Vagina (tissue), 2 donors: ENCODE data around the gene ZMIZ1.

Experiments
- POLR2AphosphoS5 ChIP-seq, 2 donors: sonication (generic); formaldehyde crosslinking; IDR thresholded peaks; one replicate each; pipeline ENCODE4 v1.9.0; 2017; ENCODE audit warnings: antibody characterized with exemption in 2 of 2, mild to moderate bottlenecking in 2 of 2, low read depth in 1 of 2; ENCODE audit not compliant: insufficient read depth in 1 of 2
- TF ChIP-seq, protein P1 (sequence below), 3 experiments: fragments of 450-650 bp in 2 of 3; fragments of 200-600 bp in 1 of 3; sonication (generic) in 1 of 3; IDR thresholded peaks; one replicate each; pipeline ENCODE4 v1.5.1; 2017 to 2019; ENCODE audit warnings: antibody characterized with exemption in 3 of 3, mild to moderate bottlenecking in 2 of 3, moderate library complexity in 2 of 3

DNA sequence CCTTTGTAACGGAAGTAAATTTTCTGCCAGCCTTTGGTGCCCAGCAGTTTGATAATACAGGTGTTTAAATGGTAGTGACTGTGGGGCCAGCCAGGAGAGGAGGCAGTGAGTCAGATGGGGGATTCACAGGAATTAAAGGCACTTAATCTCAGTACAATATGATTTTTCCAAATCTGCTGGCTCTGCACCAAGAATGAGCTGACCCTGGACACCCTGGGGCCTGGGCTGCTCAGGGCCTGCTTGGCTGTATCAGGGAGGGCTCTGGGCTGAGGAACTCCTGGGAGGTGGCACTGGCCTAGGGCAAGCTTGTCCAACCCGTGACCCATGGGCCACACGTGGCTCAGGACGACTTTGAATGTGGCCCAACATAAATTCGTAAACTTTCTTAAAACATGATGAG is 104.1 kb downstream of the ZMIZ1 start:
- TF ChIP-seq, protein P1, sequence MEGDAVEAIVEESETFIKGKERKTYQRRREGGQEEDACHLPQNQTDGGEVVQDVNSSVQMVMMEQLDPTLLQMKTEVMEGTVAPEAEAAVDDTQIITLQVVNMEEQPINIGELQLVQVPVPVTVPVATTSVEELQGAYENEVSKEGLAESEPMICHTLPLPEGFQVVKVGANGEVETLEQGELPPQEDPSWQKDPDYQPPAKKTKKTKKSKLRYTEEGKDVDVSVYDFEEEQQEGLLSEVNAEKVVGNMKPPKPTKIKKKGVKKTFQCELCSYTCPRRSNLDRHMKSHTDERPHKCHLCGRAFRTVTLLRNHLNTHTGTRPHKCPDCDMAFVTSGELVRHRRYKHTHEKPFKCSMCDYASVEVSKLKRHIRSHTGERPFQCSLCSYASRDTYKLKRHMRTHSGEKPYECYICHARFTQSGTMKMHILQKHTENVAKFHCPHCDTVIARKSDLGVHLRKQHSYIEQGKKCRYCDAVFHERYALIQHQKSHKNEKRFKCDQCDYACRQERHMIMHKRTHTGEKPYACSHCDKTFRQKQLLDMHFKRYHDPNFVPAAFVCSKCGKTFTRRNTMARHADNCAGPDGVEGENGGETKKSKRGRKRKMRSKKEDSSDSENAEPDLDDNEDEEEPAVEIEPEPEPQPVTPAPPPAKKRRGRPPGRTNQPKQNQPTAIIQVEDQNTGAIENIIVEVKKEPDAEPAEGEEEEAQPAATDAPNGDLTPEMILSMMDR (IDR thresholded peaks at IDR 0.05), result no peak
- no peak for TF ChIP-seq POLR2AphosphoS5 (IDR thresholded peaks at IDR 0.05; ENCODE audit: insufficient read depth in 1 of 2, low read depth in 1 of 2)
